GM12892 (cell line): ENCODE results near the gene ACVR1.

ENCODE experiments used
- POLR2A ChIP-seq: IDR thresholded peaks from 2 replicates; pipeline ENCODE4 v1.6.1; 2011; ENCODE audit warnings: low read depth, low read length, control low read depth
- POLR2AphosphoS5 ChIP-seq: IDR thresholded peaks from 2 replicates; pipeline ENCODE4 v1.6.1; 2011; ENCODE audit warnings: low read depth, low read length, control low read depth

DNA sequence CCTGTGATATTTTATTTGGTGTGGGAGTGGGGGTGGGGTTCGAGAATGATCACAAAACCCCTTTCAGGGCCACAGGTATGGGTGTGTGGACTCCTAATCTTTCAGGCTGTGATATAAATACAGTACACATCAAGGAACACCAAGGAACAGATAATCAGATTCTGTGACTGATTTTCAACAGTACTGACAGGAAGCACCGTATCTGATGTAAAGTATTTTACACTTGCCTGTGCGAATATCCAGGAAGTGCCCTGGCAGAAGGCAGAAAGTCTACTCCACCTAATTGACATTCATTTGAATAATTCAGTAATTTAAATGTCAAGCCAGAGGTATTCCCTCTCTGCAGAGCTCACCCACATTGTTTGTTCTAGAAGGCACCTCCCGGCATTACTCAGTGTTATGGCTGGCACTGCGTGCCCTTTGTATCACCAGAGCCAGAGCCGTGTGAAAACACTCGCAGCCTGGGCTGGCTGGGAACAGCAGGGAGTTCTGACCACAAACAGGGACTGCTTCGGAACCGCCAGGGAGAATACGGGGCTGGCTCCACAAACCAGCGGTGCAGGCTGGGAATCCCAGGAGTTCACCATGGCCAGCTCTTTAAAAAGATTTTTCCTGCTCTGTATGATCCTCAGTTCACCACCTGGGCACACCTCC, 91.8 kb downstream of the ACVR1 start:
- TF ChIP-seq POLR2A: no peak
- TF ChIP-seq POLR2AphosphoS5: no peak
